NB4 (cell line): ENCODE results near the gene CASTOR2.

Experiments
- DNase-seq: peaks from one replicate; pipeline ENCODE4 v3.0.0; 2010; ENCODE audit warnings: low read depth
- H3K4me3 ChIP-seq: one replicate; pipeline ENCODE4 v1.5.1; 2011; ENCODE audit warnings: mild to moderate bottlenecking, low read depth, low read length, moderate library complexity
- MYC ChIP-seq: IDR thresholded peaks from 2 replicates; pipeline ENCODE4 v1.6.1; 2011; ENCODE audit warnings: low read depth, low read length
- POLR2A ChIP-seq: IDR thresholded peaks from 2 replicates; pipeline ENCODE4 v1.6.1; 2011; ENCODE audit warnings: mild to moderate bottlenecking; ENCODE audit not compliant: insufficient read length; ENCODE audit errors: extremely low read depth
- TF ChIP-seq, protein P1 (sequence below): IDR thresholded peaks from one replicate; pipeline ENCODE4 v1.5.1; 2012; ENCODE audit warnings: low read depth, low read length
- TF ChIP-seq, protein P2 (sequence below): IDR thresholded peaks from 2 replicates; pipeline ENCODE4 v1.6.1; 2011; ENCODE audit warnings: low read depth, low read length

The CASTOR2 gene

DNA sequence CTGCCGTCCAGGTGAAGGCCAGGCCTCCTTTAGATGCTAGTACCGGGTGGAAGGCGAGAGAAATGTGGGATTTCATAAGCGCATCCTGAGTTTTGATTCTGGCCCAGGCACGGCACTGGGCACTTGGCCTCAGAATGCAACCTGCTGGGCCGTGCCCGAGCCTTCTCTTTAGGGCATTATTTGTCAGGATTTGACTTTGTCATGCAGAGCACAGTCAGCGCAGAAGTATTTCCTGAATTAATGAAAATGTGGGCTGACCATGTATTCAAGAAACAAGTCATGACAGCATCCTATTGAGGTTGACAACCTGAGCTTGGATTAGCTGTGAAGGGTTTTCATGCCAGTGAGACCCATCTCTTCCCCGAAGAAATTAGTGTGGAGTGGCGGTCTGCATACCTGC is 74.7 kb downstream of the CASTOR2 start:
- DNase-seq: no peak
- TF ChIP-seq, protein P1, sequence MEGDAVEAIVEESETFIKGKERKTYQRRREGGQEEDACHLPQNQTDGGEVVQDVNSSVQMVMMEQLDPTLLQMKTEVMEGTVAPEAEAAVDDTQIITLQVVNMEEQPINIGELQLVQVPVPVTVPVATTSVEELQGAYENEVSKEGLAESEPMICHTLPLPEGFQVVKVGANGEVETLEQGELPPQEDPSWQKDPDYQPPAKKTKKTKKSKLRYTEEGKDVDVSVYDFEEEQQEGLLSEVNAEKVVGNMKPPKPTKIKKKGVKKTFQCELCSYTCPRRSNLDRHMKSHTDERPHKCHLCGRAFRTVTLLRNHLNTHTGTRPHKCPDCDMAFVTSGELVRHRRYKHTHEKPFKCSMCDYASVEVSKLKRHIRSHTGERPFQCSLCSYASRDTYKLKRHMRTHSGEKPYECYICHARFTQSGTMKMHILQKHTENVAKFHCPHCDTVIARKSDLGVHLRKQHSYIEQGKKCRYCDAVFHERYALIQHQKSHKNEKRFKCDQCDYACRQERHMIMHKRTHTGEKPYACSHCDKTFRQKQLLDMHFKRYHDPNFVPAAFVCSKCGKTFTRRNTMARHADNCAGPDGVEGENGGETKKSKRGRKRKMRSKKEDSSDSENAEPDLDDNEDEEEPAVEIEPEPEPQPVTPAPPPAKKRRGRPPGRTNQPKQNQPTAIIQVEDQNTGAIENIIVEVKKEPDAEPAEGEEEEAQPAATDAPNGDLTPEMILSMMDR: no peak
- TF ChIP-seq POLR2A (no peak), MYC (no peak)
- TF ChIP-seq, protein P2, sequence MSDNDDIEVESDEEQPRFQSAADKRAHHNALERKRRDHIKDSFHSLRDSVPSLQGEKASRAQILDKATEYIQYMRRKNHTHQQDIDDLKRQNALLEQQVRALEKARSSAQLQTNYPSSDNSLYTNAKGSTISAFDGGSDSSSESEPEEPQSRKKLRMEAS: no peak
- H3K4me3 ChIP-seq: no peak overlapping the region

DNA sequence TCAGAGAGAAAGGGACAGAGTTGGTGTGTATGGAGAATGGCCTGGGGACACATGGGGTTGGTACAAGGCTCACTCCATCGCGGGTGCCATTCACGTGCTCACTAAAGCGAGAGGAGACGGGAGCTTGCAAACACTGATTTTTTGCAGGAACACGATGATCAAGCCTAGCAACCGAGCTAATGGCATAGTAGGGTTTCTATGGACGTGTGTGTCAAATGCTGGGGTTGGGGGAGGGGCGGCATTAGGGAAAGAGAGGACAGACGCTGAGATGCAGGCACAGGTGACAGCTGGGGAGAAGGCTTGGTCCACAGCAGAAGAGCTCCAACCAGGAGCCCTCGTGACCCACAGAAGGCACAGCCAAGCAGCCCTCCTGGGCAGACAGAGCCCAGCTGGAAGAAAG is 75.2 kb downstream of the CASTOR2 start:
- no peak overlapping the region for H3K4me3 ChIP-seq
- no peak for DNase-seq
- TF ChIP-seq, protein P1: no peak
- TF ChIP-seq POLR2A (no peak), MYC (no peak)
- TF ChIP-seq, protein P2: no peak

DNA sequence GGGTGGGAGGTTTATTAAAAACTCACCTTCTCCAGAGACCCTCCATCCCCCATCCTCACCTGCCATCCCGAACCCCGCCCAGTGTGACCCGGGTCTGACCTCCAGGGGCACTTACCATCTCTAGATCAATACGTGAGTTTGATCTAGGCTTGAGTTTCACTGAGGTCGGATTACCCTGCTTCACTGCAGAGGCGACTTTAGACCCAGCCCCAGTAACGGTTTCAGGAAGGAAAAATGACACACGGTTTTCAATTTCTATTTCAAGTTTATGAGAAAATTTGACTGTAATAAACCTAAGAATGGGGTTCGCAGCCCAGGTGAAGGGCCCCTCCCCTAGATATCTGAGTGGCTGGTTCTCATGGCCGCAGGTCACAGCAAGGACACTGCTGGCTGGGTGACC is 76.0 kb downstream of the CASTOR2 start:
- TF ChIP-seq, protein P1: no peak
- no peak for TF ChIP-seq MYC
- TF ChIP-seq POLR2A: no peak
- TF ChIP-seq, protein P2: no peak
- no peak for DNase-seq
- H3K4me3 ChIP-seq: no peak overlapping the region

DNA sequence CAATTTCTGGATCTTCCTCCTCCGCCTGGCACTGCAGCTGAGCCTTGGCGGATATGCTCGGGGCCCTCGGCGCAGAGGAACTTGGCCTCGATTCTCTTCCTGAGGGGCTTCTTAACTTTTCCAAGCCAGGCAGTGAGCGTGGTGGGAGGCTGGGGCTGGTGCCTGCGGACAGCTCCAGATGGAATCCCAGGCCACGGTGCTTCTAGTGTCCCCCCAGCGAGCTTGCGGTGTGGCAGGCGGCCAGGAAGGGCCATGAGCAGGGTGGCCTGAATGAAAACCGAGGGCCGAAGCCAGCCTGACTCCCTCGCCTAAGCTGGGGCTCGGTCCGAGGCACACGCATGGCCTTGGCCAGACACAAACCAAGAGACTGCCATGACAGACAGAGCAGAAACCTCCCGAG is 77.8 kb downstream of the CASTOR2 start:
- DNase-seq: no peak
- H3K4me3 ChIP-seq: no peak overlapping the region
- no peak for TF ChIP-seq MYC
- TF ChIP-seq POLR2A: no peak
- TF ChIP-seq, protein P1: no peak
- TF ChIP-seq, protein P2: no peak

DNA sequence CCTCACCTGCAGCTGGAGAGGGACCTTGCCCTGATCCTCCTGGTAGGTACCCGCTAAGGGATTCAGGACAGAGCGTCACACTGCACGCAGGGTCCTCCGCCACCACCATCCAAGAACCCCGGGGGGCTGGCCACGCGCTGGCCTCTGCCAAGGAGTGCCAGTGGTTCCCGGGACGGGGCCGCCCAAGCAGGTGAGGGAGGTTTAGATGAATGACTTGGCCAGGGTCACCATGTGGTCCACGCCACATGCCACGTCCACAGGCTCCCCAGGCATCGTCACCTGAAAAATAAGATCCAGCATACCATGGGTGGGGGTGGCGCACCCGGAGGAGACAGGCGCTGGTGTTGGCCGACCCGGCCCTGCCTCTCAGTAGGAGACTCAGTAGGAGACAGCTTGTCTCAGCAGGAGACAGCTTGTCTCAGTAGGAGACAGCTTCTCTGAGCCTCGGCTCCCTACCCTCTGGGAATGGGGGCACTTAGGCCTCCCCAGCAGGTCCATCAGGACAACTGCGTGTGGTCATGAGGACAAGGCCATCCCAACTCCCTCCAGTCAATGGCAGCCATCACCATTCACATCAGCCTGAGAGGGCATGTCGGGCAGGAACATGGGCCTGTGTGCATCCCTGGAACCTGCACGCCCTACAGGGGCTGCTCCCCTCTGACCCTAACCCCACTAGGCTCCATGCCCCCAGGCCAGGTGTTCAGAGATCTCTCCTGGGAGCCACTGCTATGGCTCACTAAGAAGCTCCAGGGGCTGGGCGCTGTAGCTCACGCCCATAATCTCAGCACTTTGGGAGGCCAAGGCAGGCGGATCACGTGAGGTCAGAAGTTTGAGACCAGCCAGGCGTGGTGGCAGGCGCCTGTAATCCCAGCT is 78.6 kb downstream of the CASTOR2 start:
- TF ChIP-seq, protein P1: no peak
- TF ChIP-seq POLR2A (no peak), MYC (no peak)
- TF ChIP-seq, protein P2: no peak
- no peak for DNase-seq
- no peak overlapping the region for H3K4me3 ChIP-seq
